GM23338 (cell line): ENCODE data around the gene CNTN1. TPM values are rescaled to one million over a fixed set of nuclear protein-coding genes. Genes with fewer than 3 reads are reported as not detected.

Source experiments
- ATAC-seq: fragments of 200-7000 bp; cut with Tn5 transposase; 3 replicates; pipeline ENCODE4 v1.9.1; 2020
- DNase-seq: peaks from one replicate; pipeline ENCODE4 v3.0.0-alpha.2; 2015; ENCODE audit warnings: low spot score
- H2AFZ ChIP-seq: fragments of 200-600 bp; sonication (generic); 2 replicates; pipeline ENCODE4 v1.8.0; 2016; ENCODE audit warnings: antibody characterized with exemption, mild to moderate bottlenecking, moderate library complexity
- H3F3A ChIP-seq: fragments of 200-600 bp; sonication (generic); replicated peaks from 2 replicates; pipeline ENCODE4 v1.8.0; 2017; ENCODE audit warnings: antibody characterized with exemption, mixed run types, low read depth
- H3K27ac ChIP-seq: fragments of 200-600 bp; sonication (generic); 2 replicates; pipeline ENCODE4 v1.6.1; 2016; ENCODE audit warnings: low read depth
- H3K27me3 ChIP-seq: fragments of 200-600 bp; sonication (generic); 2 replicates; pipeline ENCODE4 v1.8.0; 2016; ENCODE audit warnings: mild to moderate bottlenecking, mixed run types, moderate library complexity; ENCODE audit not compliant: insufficient read depth
- H3K36me3 ChIP-seq: fragments of 200-600 bp; sonication (generic); 2 replicates; pipeline ENCODE4 v1.8.0; 2016; ENCODE audit warnings: mild to moderate bottlenecking; ENCODE audit not compliant: insufficient read depth
- H3K4me1 ChIP-seq: fragments of 200-600 bp; sonication (generic); 2 replicates; pipeline ENCODE4 v1.8.0; 2016; ENCODE audit warnings: mild to moderate bottlenecking, moderate library complexity; ENCODE audit not compliant: insufficient read depth
- H3K4me2 ChIP-seq: fragments of 200-600 bp; sonication (generic); 2 replicates; pipeline ENCODE4 v1.7.1; 2017; ENCODE audit warnings: mixed run types
- H3K4me3 ChIP-seq: fragments of 200-600 bp; sonication (generic); 2 replicates; pipeline ENCODE4 v1.6.1; 2016; ENCODE audit warnings: mixed run types
- H3K79me2 ChIP-seq: fragments of 200-600 bp; sonication (generic); replicated peaks from 2 replicates; pipeline ENCODE4 v1.8.0; 2017; ENCODE audit warnings: mild to moderate bottlenecking; ENCODE audit not compliant: insufficient read depth
- H3K9me2 ChIP-seq: fragments of 200-600 bp; sonication (generic); 2 replicates; pipeline ENCODE4 v1.8.0; 2017; ENCODE audit not compliant: insufficient read depth
- H4K20me1 ChIP-seq: fragments of 200-600 bp; sonication (generic); replicated peaks from 2 replicates; pipeline ENCODE4 v1.8.0; 2017; ENCODE audit warnings: mild to moderate bottlenecking; ENCODE audit not compliant: insufficient read depth
- H3K27ac Mint-ChIP-seq: 2 replicates; pipeline ENCODE4 v1.8.0; 2020; ENCODE audit warnings: inconsistent platforms, mild to moderate bottlenecking, moderate library complexity, mixed read lengths
- H3K27me3 Mint-ChIP-seq: 3 replicates; pipeline ENCODE4 v1.8.0; 2022; ENCODE audit warnings: low read depth, mild to moderate bottlenecking, moderate library complexity, mixed read lengths, inconsistent platforms; ENCODE audit not compliant: insufficient read depth, poor library complexity
- H3K36me3 Mint-ChIP-seq: 3 replicates; pipeline ENCODE4 v1.8.0; 2021; ENCODE audit warnings: low read depth, mild to moderate bottlenecking, inconsistent platforms, moderate library complexity, mixed read lengths
- H3K4me1 Mint-ChIP-seq: 3 replicates; pipeline ENCODE4 v1.8.0; 2020; ENCODE audit warnings: mild to moderate bottlenecking, inconsistent platforms, mixed read lengths
- H3K4me3 Mint-ChIP-seq: 3 replicates; pipeline ENCODE4 v1.8.0; 2021; ENCODE audit warnings: moderate library complexity, mild to moderate bottlenecking, inconsistent platforms, mixed read lengths
- H3K9me3 Mint-ChIP-seq: 3 replicates; pipeline ENCODE4 v1.8.0; 2020; ENCODE audit warnings: moderate library complexity, mild to moderate bottlenecking, inconsistent platforms, mixed read lengths
- CREB1 ChIP-seq: fragments of 250-450 bp; sonication (Bioruptor Pico); IDR thresholded peaks from 2 replicates; pipeline ENCODE4 v1.5.0; 2020; ENCODE audit warnings: low read depth, mild to moderate bottlenecking, moderate library complexity
- EZH2 ChIP-seq: fragments of 200-600 bp; sonication (generic); IDR thresholded peaks from one replicate; pipeline ENCODE4 v1.8.0; 2017; ENCODE audit warnings: antibody characterized with exemption, mild to moderate bottlenecking, low read depth; ENCODE audit not compliant: unreplicated experiment
- EZH2phosphoT487 ChIP-seq: fragments of 200-600 bp; sonication (generic); IDR thresholded peaks from one replicate; pipeline ENCODE4 v1.8.1; 2018; ENCODE audit warnings: antibody characterized with exemption; ENCODE audit not compliant: unreplicated experiment
- JUNB ChIP-seq: IDR thresholded peaks from one replicate; pipeline ENCODE4 v1.6.1; 2016; ENCODE audit warnings: antibody characterized with exemption; ENCODE audit not compliant: unreplicated experiment
- NANOG ChIP-seq: IDR thresholded peaks from 2 replicates; pipeline ENCODE4 v1.6.1; 2016; ENCODE audit warnings: antibody characterized with exemption, borderline replicate concordance
- POLR2AphosphoS5 ChIP-seq: IDR thresholded peaks from 2 replicates; pipeline ENCODE4 v1.6.1; 2016; ENCODE audit warnings: antibody characterized with exemption, low read depth
- STAT1 ChIP-seq: IDR thresholded peaks from one replicate; pipeline ENCODE4 v1.6.1; 2016; ENCODE audit warnings: antibody characterized with exemption; ENCODE audit not compliant: unreplicated experiment
- ZNF114 ChIP-seq: fragments of 250-450 bp; sonication (Bioruptor Pico); IDR thresholded peaks from 2 replicates; pipeline ENCODE4 v1.5.0; 2020; ENCODE audit warnings: mild to moderate bottlenecking, moderate library complexity
- ZNF331 ChIP-seq: fragments of 250-450 bp; sonication (Bioruptor Pico); IDR thresholded peaks from 2 replicates; pipeline ENCODE4 v1.5.0; 2020; ENCODE audit warnings: low read depth, mild to moderate bottlenecking, moderate library complexity
- polyA plus RNA-seq: library from polyadenylated mRNA; unstranded; fragments of >200 nt; fragmentation: Nextera tagmentation; extraction: Ambion mirVana; gene quantifications from 2 replicates; pipeline ENCODE4 v1.2.1, GENCODE V29; 2016
- total RNA-seq: library from RNA; depleted of rRNA; stranded (reverse); fragments of >200 nt; shearing (Covaris generic); gene quantifications from 2 replicates; pipeline ENCODE4 v1.2.3, GENCODE V29; 2014
- TF ChIP-seq, protein P1 (sequence below): fragments of 250-450 bp; sonication (Bioruptor Pico); IDR thresholded peaks from 2 replicates; pipeline ENCODE4 v1.5.0; 2020; ENCODE audit warnings: mild to moderate bottlenecking, moderate library complexity
- TF ChIP-seq, protein P2 (sequence below), 2 experiments: fragments of 200-600 bp in 1 of 2; sonication (generic) in 1 of 2; conservative IDR thresholded peaks; 2 replicates each; pipeline versions ENCODE4 v1.5.1 to v1.6.1; 2016 to 2017; ENCODE audit warnings: antibody characterized with exemption in 2 of 2, low read depth in 2 of 2, mild to moderate bottlenecking in 2 of 2, moderate library complexity in 1 of 2
- TF ChIP-seq, protein P3 (sequence below): IDR thresholded peaks from 2 replicates; pipeline ENCODE4 v1.6.1; 2016; ENCODE audit warnings: antibody characterized with exemption
- TF ChIP-seq, protein P4 (sequence below): IDR thresholded peaks from one replicate; pipeline ENCODE4 v1.6.1; 2018; ENCODE audit warnings: antibody characterized with exemption; ENCODE audit not compliant: unreplicated experiment

The CNTN1 gene
- total and polyA plus RNA-seq, 2 experiments from 2014 or later = 5.0 to 27.0 TPM

DNA sequence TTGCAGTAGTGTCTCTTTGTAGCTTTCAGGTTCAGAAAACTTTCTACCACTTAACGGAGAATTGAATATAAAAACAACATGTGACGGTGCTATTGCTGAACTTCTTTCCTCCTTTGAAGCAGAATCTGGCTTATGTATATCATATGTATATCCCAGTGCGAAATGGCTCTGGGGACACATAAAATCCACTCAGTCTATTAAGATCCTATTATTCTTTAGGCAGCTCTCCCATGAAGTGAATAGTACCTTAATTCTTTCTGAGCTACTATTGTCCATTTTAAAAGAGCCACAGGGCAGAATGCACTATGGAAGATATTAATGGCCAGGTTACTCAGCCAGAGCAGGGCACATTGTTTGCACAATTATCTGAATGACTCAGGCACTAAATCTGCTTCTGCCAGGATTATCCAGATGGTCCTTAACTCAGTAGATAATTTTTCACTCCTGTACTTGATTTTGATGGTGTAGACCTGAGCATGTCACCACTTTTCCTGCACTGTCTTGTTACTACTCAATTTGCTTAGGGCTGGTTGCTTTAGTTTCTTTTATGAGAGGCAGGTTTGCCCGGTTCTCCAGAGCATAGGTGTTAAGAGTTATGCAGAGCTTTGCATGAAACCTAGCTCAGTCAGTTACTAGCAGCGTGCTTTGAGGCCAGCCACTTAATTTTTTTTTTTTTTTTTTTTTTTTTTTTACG, 5.5 kb downstream of the CNTN1 start:
- ATAC-seq = no peak
- no peak overlapping the region for H3K4me3 Mint-ChIP-seq
- no peaks in the 10 kb centered on the region for H3K27me3 ChIP-seq
- H3K4me3 ChIP-seq = no peak overlapping the region
- no peaks in the 10 kb centered on the region for H3K36me3 Mint-ChIP-seq
- no peaks in the 10 kb centered on the region for H3K9me3 Mint-ChIP-seq
- no peaks in the 10 kb centered on the region; the same call in 1 of the 2 replicates for H3K79me2 ChIP-seq
- H3K27me3 Mint-ChIP-seq = peaks cover 6% of the 10 kb centered on the region
- H3K36me3 ChIP-seq = no peaks in the 10 kb centered on the region
- H3K27ac ChIP-seq = no peak overlapping the region
- no peaks in the 10 kb centered on the region; the same call in 1 of the 2 replicates for H3K9me2 ChIP-seq
- H3K4me1 ChIP-seq = peaks cover 10% of the 10 kb centered on the region
- DNase-seq = no peak
- H2AFZ ChIP-seq = no peak overlapping the region
- H3K27ac Mint-ChIP-seq = no peak overlapping the region
- H3F3A ChIP-seq = no peaks in the 10 kb centered on the region; the same call in 1 of the 2 replicates
- peaks cover 6% of the 10 kb centered on the region; the same call in 2 of the 3 replicates for H3K4me1 Mint-ChIP-seq
- no peaks in the 10 kb centered on the region for H4K20me1 ChIP-seq
- TF ChIP-seq STAT1 (no peak), CREB1 (CRISPR knock-in tag) (no peak), ZNF114 (CRISPR knock-in tag) (no peak), EZH2 (no peak), EZH2phosphoT487 (no peak), NANOG (no peak), POLR2AphosphoS5 (no peak), ZNF331 (CRISPR knock-in tag) (no peak), JUNB (no peak)
- TF ChIP-seq, protein P1, sequence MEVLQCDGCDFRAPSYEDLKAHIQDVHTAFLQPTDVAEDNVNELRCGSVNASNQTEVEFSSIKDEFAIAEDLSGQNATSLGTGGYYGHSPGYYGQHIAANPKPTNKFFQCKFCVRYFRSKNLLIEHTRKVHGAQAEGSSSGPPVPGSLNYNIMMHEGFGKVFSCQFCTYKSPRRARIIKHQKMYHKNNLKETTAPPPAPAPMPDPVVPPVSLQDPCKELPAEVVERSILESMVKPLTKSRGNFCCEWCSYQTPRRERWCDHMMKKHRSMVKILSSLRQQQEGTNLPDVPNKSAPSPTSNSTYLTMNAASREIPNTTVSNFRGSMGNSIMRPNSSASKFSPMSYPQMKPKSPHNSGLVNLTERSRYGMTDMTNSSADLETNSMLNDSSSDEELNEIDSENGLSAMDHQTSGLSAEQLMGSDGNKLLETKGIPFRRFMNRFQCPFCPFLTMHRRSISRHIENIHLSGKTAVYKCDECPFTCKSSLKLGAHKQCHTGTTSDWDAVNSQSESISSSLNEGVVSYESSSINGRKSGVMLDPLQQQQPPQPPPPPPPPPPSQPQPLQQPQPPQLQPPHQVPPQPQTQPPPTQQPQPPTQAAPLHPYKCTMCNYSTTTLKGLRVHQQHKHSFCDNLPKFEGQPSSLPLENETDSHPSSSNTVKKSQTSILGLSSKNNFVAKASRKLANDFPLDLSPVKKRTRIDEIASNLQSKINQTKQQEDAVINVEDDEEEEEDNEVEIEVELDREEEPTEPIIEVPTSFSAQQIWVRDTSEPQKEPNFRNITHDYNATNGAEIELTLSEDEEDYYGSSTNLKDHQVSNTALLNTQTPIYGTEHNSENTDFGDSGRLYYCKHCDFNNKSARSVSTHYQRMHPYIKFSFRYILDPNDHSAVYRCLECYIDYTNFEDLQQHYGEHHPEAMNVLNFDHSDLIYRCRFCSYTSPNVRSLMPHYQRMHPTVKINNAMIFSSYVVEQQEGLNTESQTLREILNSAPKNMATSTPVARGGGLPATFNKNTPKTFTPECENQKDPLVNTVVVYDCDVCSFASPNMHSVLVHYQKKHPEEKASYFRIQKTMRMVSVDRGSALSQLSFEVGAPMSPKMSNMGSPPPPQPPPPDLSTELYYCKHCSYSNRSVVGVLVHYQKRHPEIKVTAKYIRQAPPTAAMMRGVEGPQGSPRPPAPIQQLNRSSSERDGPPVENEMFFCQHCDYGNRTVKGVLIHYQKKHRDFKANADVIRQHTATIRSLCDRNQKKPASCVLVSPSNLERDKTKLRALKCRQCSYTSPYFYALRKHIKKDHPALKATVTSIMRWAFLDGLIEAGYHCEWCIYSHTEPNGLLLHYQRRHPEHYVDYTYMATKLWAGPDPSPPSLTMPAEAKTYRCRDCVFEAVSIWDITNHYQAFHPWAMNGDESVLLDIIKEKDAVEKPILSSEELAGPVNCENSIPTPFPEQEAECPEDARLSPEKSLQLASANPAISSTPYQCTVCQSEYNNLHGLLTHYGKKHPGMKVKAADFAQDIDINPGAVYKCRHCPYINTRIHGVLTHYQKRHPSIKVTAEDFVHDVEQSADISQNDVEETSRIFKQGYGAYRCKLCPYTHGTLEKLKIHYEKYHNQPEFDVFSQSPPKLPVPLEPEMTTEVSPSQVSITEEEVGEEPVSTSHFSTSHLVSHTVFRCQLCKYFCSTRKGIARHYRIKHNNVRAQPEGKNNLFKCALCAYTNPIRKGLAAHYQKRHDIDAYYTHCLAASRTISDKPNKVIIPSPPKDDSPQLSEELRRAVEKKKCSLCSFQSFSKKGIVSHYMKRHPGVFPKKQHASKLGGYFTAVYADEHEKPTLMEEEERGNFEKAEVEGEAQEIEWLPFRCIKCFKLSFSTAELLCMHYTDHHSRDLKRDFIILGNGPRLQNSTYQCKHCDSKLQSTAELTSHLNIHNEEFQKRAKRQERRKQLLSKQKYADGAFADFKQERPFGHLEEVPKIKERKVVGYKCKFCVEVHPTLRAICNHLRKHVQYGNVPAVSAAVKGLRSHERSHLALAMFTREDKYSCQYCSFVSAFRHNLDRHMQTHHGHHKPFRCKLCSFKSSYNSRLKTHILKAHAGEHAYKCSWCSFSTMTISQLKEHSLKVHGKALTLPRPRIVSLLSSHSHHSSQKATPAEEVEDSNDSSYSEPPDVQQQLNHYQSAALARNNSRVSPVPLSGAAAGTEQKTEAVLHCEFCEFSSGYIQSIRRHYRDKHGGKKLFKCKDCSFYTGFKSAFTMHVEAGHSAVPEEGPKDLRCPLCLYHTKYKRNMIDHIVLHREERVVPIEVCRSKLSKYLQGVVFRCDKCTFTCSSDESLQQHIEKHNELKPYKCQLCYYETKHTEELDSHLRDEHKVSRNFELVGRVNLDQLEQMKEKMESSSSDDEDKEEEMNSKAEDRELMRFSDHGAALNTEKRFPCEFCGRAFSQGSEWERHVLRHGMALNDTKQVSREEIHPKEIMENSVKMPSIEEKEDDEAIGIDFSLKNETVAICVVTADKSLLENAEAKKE (CRISPR knock-in tag) = no peak
- TF ChIP-seq, protein P2, sequence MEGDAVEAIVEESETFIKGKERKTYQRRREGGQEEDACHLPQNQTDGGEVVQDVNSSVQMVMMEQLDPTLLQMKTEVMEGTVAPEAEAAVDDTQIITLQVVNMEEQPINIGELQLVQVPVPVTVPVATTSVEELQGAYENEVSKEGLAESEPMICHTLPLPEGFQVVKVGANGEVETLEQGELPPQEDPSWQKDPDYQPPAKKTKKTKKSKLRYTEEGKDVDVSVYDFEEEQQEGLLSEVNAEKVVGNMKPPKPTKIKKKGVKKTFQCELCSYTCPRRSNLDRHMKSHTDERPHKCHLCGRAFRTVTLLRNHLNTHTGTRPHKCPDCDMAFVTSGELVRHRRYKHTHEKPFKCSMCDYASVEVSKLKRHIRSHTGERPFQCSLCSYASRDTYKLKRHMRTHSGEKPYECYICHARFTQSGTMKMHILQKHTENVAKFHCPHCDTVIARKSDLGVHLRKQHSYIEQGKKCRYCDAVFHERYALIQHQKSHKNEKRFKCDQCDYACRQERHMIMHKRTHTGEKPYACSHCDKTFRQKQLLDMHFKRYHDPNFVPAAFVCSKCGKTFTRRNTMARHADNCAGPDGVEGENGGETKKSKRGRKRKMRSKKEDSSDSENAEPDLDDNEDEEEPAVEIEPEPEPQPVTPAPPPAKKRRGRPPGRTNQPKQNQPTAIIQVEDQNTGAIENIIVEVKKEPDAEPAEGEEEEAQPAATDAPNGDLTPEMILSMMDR (conservative IDR thresholded peaks at IDR 0.05; ENCODE audit: low read depth in 2 of 2) = no peak
- TF ChIP-seq, protein P3, sequence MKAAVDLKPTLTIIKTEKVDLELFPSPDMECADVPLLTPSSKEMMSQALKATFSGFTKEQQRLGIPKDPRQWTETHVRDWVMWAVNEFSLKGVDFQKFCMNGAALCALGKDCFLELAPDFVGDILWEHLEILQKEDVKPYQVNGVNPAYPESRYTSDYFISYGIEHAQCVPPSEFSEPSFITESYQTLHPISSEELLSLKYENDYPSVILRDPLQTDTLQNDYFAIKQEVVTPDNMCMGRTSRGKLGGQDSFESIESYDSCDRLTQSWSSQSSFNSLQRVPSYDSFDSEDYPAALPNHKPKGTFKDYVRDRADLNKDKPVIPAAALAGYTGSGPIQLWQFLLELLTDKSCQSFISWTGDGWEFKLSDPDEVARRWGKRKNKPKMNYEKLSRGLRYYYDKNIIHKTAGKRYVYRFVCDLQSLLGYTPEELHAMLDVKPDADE = no peak
- TF ChIP-seq, protein P4, sequence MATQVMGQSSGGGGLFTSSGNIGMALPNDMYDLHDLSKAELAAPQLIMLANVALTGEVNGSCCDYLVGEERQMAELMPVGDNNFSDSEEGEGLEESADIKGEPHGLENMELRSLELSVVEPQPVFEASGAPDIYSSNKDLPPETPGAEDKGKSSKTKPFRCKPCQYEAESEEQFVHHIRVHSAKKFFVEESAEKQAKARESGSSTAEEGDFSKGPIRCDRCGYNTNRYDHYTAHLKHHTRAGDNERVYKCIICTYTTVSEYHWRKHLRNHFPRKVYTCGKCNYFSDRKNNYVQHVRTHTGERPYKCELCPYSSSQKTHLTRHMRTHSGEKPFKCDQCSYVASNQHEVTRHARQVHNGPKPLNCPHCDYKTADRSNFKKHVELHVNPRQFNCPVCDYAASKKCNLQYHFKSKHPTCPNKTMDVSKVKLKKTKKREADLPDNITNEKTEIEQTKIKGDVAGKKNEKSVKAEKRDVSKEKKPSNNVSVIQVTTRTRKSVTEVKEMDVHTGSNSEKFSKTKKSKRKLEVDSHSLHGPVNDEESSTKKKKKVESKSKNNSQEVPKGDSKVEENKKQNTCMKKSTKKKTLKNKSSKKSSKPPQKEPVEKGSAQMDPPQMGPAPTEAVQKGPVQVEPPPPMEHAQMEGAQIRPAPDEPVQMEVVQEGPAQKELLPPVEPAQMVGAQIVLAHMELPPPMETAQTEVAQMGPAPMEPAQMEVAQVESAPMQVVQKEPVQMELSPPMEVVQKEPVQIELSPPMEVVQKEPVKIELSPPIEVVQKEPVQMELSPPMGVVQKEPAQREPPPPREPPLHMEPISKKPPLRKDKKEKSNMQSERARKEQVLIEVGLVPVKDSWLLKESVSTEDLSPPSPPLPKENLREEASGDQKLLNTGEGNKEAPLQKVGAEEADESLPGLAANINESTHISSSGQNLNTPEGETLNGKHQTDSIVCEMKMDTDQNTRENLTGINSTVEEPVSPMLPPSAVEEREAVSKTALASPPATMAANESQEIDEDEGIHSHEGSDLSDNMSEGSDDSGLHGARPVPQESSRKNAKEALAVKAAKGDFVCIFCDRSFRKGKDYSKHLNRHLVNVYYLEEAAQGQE = no peak
- no peak overlapping the region for H3K4me2 ChIP-seq
